B cell (primary cell): ENCODE data around the gene IYD. TPM values are rescaled to one million over a fixed set of nuclear protein-coding genes. Genes with fewer than 3 reads are reported as not detected.

Experiments
- ATAC-seq: fragments of 200-7000 bp; cut with Tn5 transposase; one replicate; pipeline ENCODE4 v1.10.0; 2021; ENCODE audit warnings: low read depth, mild to moderate bottlenecking, moderate number of reproducible peaks, moderate library complexity
- CTCF ChIA-PET: fragments of 350-600 bp; sonication (Branson Sonifier 250); formaldehyde crosslinking; loops from one replicate; lab custom pipeline; 2021; ENCODE audit warnings: antibody characterized with exemption, inconsistent platforms; lab: Charles Lee
- POLR2A ChIA-PET: fragments of 350-600 bp; sonication (Branson Sonifier 250); formaldehyde crosslinking; loops from one replicate; lab custom pipeline; 2021; ENCODE audit warnings: antibody characterized with exemption; lab: Charles Lee
- DNase-seq: peaks from one replicate; pipeline ENCODE4 v3.0.0; 2013
- H2AFZ ChIP-seq: 2 replicates; pipeline ENCODE4 v1.6.1; 2012; ENCODE audit warnings: mild to moderate bottlenecking, low read depth, low read length; ENCODE audit not compliant: insufficient read depth, poor library complexity, severe bottlenecking
- H3K27ac ChIP-seq, 2 donors: 1 replicate in 1 of 2; 2 replicates in 1 of 2; pipeline ENCODE4 v1.5.1; 2012 to 2013; ENCODE audit warnings: low read length in 2 of 2, mild to moderate bottlenecking in 2 of 2, moderate library complexity in 1 of 2
- H3K27me3 ChIP-seq, 4 experiments: fragments of 200-600 bp in 1 of 4; sonication (generic) in 1 of 4; replicated peaks in 1 of 4; 1 replicate in 2 of 4; 2 replicates in 2 of 4; pipeline versions ENCODE4 v1.6.1 to v1.7.0; 2013 to 2016; ENCODE audit warnings: low read length in 3 of 4, mild to moderate bottlenecking in 2 of 4, mixed read lengths in 1 of 4, moderate library complexity in 1 of 4; ENCODE audit not compliant: insufficient read depth in 4 of 4, control insufficient read depth in 3 of 4; ENCODE audit errors: control extremely low read depth in 1 of 4
- H3K36me3 ChIP-seq, 2 experiments: replicated peaks in 1 of 2; 1 replicate in 1 of 2; 2 replicates in 1 of 2; pipeline versions ENCODE4 v1.6.1 to v1.7.1; 2013; ENCODE audit warnings: low read length in 1 of 2; ENCODE audit not compliant: insufficient read depth in 2 of 2, control insufficient read depth in 1 of 2; ENCODE audit errors: control extremely low read depth in 1 of 2, extremely low read depth in 1 of 2
- H3K4me1 ChIP-seq, 2 donors: fragments of 200-600 bp in 1 of 2; sonication (generic) in 1 of 2; 1 replicate in 1 of 2; 2 replicates in 1 of 2; pipeline versions ENCODE4 v1.5.1 to v1.6.1; 2013 to 2017; ENCODE audit warnings: low read length in 2 of 2; ENCODE audit not compliant: control insufficient read depth in 2 of 2, insufficient read depth in 2 of 2
- H3K4me2 ChIP-seq: replicated peaks from 2 replicates; pipeline ENCODE3; 2012; ENCODE audit warnings: mild to moderate bottlenecking, low read depth, low read length; ENCODE audit not compliant: poor library complexity, severe bottlenecking
- H3K4me3 ChIP-seq, 5 experiments: fragments of 200-600 bp in 1 of 5; sonication (generic) in 1 of 5; 1 replicate in 3 of 5; 2 replicates in 2 of 5; pipeline versions ENCODE4 v1.5.1 to v1.7.0; 2011 to 2016; ENCODE audit warnings: low read length in 4 of 5, mild to moderate bottlenecking in 4 of 5, low read depth in 2 of 5, control low read depth in 1 of 5, moderate library complexity in 1 of 5; ENCODE audit not compliant: insufficient read depth in 1 of 5; ENCODE audit errors: control extremely low read depth in 1 of 5, extremely low read depth in 1 of 5
- H3K79me2 ChIP-seq: fragments of 200-600 bp; sonication (generic); one replicate; pipeline ENCODE4 v1.6.0; 2016; ENCODE audit warnings: low read length; ENCODE audit not compliant: control insufficient read depth, insufficient read depth
- H3K9ac ChIP-seq: fragments of 200-600 bp; sonication (generic); 2 replicates; pipeline ENCODE4 v1.6.1; 2017; ENCODE audit warnings: mild to moderate bottlenecking, low read length, moderate library complexity
- H3K9me3 ChIP-seq, 3 donors: one replicate each; pipeline versions ENCODE4 v1.6.1 to v1.7.1; 2013; ENCODE audit warnings: low read length in 2 of 3; ENCODE audit not compliant: control insufficient read depth in 2 of 3, insufficient read depth in 1 of 3; ENCODE audit errors: control extremely low read depth in 1 of 3
- H4K20me1 ChIP-seq: 2 replicates; pipeline ENCODE4 v1.6.0; 2012; ENCODE audit warnings: mild to moderate bottlenecking, low read length; ENCODE audit not compliant: insufficient read depth, control insufficient read depth, poor library complexity, severe bottlenecking
- H3K27ac Mint-ChIP-seq: one replicate; pipeline ENCODE4 v1.8.0; 2021; ENCODE audit warnings: mixed read lengths
- H3K27me3 Mint-ChIP-seq: one replicate; pipeline ENCODE4 v1.8.0; 2021; ENCODE audit warnings: mixed read lengths
- H3K4me1 Mint-ChIP-seq: one replicate; pipeline ENCODE4 v1.8.0; 2021; ENCODE audit warnings: mixed read lengths
- H3K4me3 Mint-ChIP-seq: one replicate; pipeline ENCODE4 v1.8.0; 2021; ENCODE audit warnings: mixed read lengths
- H3K9me3 Mint-ChIP-seq: one replicate; pipeline ENCODE4 v1.8.0; 2022; ENCODE audit warnings: mixed read lengths; ENCODE audit not compliant: insufficient read depth
- EZH2 ChIP-seq: IDR thresholded peaks from 2 replicates; pipeline ENCODE4 v1.6.1; 2012; ENCODE audit warnings: borderline replicate concordance, low read depth, mild to moderate bottlenecking, moderate library complexity, low read length; ENCODE audit not compliant: insufficient read depth, poor library complexity, severe bottlenecking
- WGBS: methylation state at CpG from one replicate; pipeline ENCODE4 v1.1.5; 2013; ENCODE audit warnings: missing lambda C conversion rate; ENCODE audit not compliant: insufficient coverage; 5-methylcytosine and 5-hydroxymethylcytosine counted together
- intact Hi-C: fragments of 100-400 bp; cut with micrococcal nuclease; formaldehyde crosslinking; loops from one replicate; pipeline ENCODE4 v1.10.0; 2022
- polyA plus RNA-seq: library from polyadenylated mRNA; depleted of rRNA; stranded (reverse); fragments of >200 nt; gene quantifications from 2 replicates; pipeline ENCODE4 v1.2.3, GENCODE V29; 2012
- total RNA-seq, 2 donors: library from RNA; stranded (reverse); fragments of 120-200 nt in 1 of 2; gene quantifications; 1 replicate in 1 of 2; 2 replicates in 1 of 2; pipeline versions ENCODE4 v1.2.3 to v1.2.4, GENCODE V29; 2013 to 2022
- TF ChIP-seq, protein P1 (sequence below): fragments of 200-600 bp; IDR thresholded peaks from one replicate; pipeline ENCODE4 v1.8.0; 2022; ENCODE audit warnings: antibody characterized with exemption, mild to moderate bottlenecking

The IYD gene
- total and polyA plus RNA-seq, 2 donors (not counting 1 experiment from before 2014, with no cell fraction given) = not detected

DNA sequence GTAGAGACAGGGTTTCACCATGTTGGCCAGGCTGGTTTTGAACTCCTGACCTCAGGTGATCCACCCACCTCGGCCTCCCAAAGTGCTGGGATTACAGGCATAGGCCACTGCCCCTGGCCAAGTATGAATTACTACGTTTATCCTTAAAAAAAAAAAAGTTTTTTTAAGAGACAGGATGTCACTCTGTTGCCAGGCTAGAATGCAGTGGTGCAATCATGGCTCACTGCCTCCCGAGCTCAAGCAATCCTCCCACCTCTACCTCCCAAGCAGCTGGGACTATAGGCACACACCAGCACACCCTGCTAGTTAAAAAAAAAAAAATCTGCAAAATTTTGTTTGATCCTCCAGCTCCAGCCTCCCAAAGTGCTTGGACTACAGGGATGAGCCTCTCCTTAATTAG lies 23.1 kb downstream of the IYD start:
- no peak overlapping the region for H2AFZ ChIP-seq
- no peaks in the 10 kb centered on the region for H3K9me3 Mint-ChIP-seq
- no peaks in the 10 kb centered on the region for H3K4me1 ChIP-seq
- TF ChIP-seq EZH2 = no peak
- TF ChIP-seq, protein P1, sequence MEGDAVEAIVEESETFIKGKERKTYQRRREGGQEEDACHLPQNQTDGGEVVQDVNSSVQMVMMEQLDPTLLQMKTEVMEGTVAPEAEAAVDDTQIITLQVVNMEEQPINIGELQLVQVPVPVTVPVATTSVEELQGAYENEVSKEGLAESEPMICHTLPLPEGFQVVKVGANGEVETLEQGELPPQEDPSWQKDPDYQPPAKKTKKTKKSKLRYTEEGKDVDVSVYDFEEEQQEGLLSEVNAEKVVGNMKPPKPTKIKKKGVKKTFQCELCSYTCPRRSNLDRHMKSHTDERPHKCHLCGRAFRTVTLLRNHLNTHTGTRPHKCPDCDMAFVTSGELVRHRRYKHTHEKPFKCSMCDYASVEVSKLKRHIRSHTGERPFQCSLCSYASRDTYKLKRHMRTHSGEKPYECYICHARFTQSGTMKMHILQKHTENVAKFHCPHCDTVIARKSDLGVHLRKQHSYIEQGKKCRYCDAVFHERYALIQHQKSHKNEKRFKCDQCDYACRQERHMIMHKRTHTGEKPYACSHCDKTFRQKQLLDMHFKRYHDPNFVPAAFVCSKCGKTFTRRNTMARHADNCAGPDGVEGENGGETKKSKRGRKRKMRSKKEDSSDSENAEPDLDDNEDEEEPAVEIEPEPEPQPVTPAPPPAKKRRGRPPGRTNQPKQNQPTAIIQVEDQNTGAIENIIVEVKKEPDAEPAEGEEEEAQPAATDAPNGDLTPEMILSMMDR = no peak
- H3K4me3 ChIP-seq = no peak overlapping the region
- DNase-seq (no peak), ATAC-seq (no peak)
- no peak overlapping the region for H3K4me2 ChIP-seq
- POLR2A ChIA-PET = no interaction called here
- no peaks in the 10 kb centered on the region for H3K9me3 ChIP-seq
- no peak overlapping the region for H3K4me3 Mint-ChIP-seq
- H3K36me3 ChIP-seq = no peaks in the 10 kb centered on the region
- no peaks in the 10 kb centered on the region for H3K79me2 ChIP-seq
- CTCF ChIA-PET = no interaction called here
- H3K9ac ChIP-seq = no peak overlapping the region
- peaks cover 42% of the 10 kb centered on the region for H3K27me3 Mint-ChIP-seq
- intact Hi-C loops = no loop called here
- WGBS = 63% methylated on average over 1 of the region's 3 CpGs
- H3K27ac Mint-ChIP-seq = no peak overlapping the region
- H4K20me1 ChIP-seq = no peaks in the 10 kb centered on the region
- peaks cover 0 to 5% (median 1%) of the 10 kb centered on the region in 4 experiments for H3K27me3 ChIP-seq
- H3K27ac ChIP-seq = no peak overlapping the region
- no peaks in the 10 kb centered on the region for H3K4me1 Mint-ChIP-seq

DNA sequence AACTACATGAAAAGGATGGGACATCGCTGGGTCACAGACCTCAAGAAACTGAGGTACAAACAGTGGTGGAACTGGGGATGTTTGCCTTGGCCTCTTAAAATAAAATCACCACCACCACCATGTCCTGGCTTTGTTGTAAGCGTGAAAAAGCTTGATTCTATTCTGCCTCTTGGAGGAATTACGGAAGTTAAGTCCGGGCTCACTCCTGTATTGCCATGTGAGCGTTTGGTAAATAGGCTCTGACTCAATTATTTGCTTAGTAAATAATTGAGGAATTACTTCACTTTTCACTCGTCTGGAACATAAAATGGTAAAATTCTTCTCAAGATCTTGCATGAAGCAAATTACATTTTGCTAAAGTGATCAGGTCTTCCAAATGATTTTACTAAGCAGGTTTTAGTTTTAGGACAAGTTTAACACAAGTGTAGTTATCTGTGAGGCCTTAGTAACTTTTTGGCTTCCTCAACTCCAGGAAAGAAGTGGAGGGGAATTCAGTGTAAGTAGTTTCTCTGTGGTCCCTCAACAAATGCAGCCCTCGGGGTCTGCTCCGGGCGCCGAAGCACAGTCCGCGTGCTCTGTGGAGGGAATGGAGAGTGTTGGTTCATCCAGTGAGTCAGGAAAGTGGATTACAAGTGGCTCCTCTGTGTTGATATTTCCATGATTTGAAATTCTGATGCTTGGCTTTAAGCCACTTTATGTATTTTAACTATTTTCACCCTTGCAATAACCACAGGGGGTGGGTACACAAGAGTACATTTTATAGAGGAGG lies 23.8 kb downstream of the IYD start:
- Histone ChIP-seq H3K27ac (no peak overlapping the region), H3K9me3 (no peaks in the 10 kb centered on the region), H3K36me3 (no peaks in the 10 kb centered on the region), H4K20me1 (no peaks in the 10 kb centered on the region), H2AFZ (no peak overlapping the region), H3K4me3 (no peak overlapping the region), H3K4me1 (no peaks in the 10 kb centered on the region), H3K9ac (no peak overlapping the region), H3K4me2 (no peak overlapping the region), H3K27me3 (peaks cover 0 to 5% (median 1%) of the 10 kb centered on the region in 4 experiments), H3K79me2 (no peaks in the 10 kb centered on the region)
- 80% methylated on average over 3 of the region's 12 CpGs for WGBS
- ChIA-PET POLR2A (no interaction called here), CTCF (interaction anchor here (0.5 to 4.2 kb wide), 4 partner anchors 8 to 1110 kb away, joined by 3 to 98 read pairs (median 4); no protein-coding TSS in a partner anchor)
- Mint-ChIP-seq H3K27ac (no peak overlapping the region), H3K4me1 (no peaks in the 10 kb centered on the region), H3K27me3 (peaks cover 38% of the 10 kb centered on the region), H3K4me3 (no peak overlapping the region), H3K9me3 (no peaks in the 10 kb centered on the region)
- intact Hi-C loops = no loop called here
- ATAC-seq = no peak
- no peak for DNase-seq
- no peak for TF ChIP-seq EZH2
- TF ChIP-seq, protein P1 = no peak
